ENCODE results near the gene POLA1.
"Not testable (repeated sequence)": the region's sequence is repeated elsewhere in the genome, so short reads cannot be mapped to it uniquely, and the experiment has no call there.

The POLA1 gene

GRCh38 chrX:24789047-24789446, 95.3 kb downstream of the POLA1 start:
- DNase-seq (ENCODE audit: low spot score), result no peak
- no peaks in the 10 kb centered on the region for H3K27me3 Mint-ChIP-seq (ENCODE audit: low read depth)
- peaks cover 22% of the 10 kb centered on the region for H3K36me3 Mint-ChIP-seq (ENCODE audit: low read depth)
- no peaks in the 10 kb centered on the region for H3K9me3 Mint-ChIP-seq
- H3K4me1 Mint-ChIP-seq (ENCODE audit: low read depth), result no peaks in the 10 kb centered on the region
- H3K27ac Mint-ChIP-seq, result no peak overlapping the region
- no peak overlapping the region for H3K4me3 Mint-ChIP-seq

- Mint-ChIP-seq H3K9me3 (no peaks in the 10 kb centered on the region), H3K4me3 (no peak overlapping the region), H3K4me1 (ENCODE audit: low read depth) (no peaks in the 10 kb centered on the region), H3K36me3 (ENCODE audit: low read depth) (peaks cover 23% of the 10 kb centered on the region), H3K27ac (no peak overlapping the region), H3K27me3 (ENCODE audit: low read depth) (no peaks in the 10 kb centered on the region)
- DNase-seq (ENCODE audit: low spot score), result no peak
Measured at GRCh38 chrX:24790166-24790565, 96.4 kb downstream of the POLA1 start.

GRCh38 chrX:24796204-24796603, 102.5 kb downstream of the POLA1 start:
- DNase-seq (ENCODE audit: low spot score), result no peak
- Mint-ChIP-seq H3K27me3 (ENCODE audit: low read depth) (no peaks in the 10 kb centered on the region), H3K4me1 (ENCODE audit: low read depth) (no peaks in the 10 kb centered on the region), H3K36me3 (ENCODE audit: low read depth) (peaks cover 9% of the 10 kb centered on the region), H3K27ac (no peak overlapping the region), H3K9me3 (no peaks in the 10 kb centered on the region), H3K4me3 (no peak overlapping the region)

GRCh38 chrX:24799078-24799477, 105.4 kb downstream of the POLA1 start:
- Mint-ChIP-seq H3K36me3 (ENCODE audit: low read depth) (peaks cover 13% of the 10 kb centered on the region), H3K4me1 (ENCODE audit: low read depth) (no peaks in the 10 kb centered on the region), H3K9me3 (no peaks in the 10 kb centered on the region), H3K27me3 (ENCODE audit: low read depth) (no peaks in the 10 kb centered on the region), H3K4me3 (no peak overlapping the region), H3K27ac (no peak overlapping the region)
- DNase-seq (ENCODE audit: low spot score), result no peak

GRCh38 chrX:24799565-24799964, 105.8 kb downstream of the POLA1 start:
- H3K27ac Mint-ChIP-seq, result no peak overlapping the region
- peaks cover 11% of the 10 kb centered on the region for H3K36me3 Mint-ChIP-seq (ENCODE audit: low read depth)
- no peaks in the 10 kb centered on the region for H3K27me3 Mint-ChIP-seq (ENCODE audit: low read depth)
- DNase-seq (ENCODE audit: low spot score), result no peak
- H3K9me3 Mint-ChIP-seq, result no peaks in the 10 kb centered on the region
- H3K4me1 Mint-ChIP-seq (ENCODE audit: low read depth), result no peaks in the 10 kb centered on the region
- H3K4me3 Mint-ChIP-seq, result no peak overlapping the region

- no peaks in the 10 kb centered on the region for H3K9me3 Mint-ChIP-seq
- H3K27ac Mint-ChIP-seq, result no peak overlapping the region
- H3K27me3 Mint-ChIP-seq (ENCODE audit: low read depth), result no peaks in the 10 kb centered on the region
- peaks cover 5% of the 10 kb centered on the region for H3K4me1 Mint-ChIP-seq (ENCODE audit: low read depth)
- no peak overlapping the region for H3K4me3 Mint-ChIP-seq
- DNase-seq (ENCODE audit: low spot score), result no peak
- H3K36me3 Mint-ChIP-seq (ENCODE audit: low read depth), result peaks cover 10% of the 10 kb centered on the region
Measured at GRCh38 chrX:24805201-24805600, 111.5 kb downstream of the POLA1 start.

- DNase-seq (ENCODE audit: low spot score); H3K27ac Mint-ChIP-seq; H3K27me3 Mint-ChIP-seq (ENCODE audit: low read depth); H3K9me3 Mint-ChIP-seq; H3K4me1 Mint-ChIP-seq (ENCODE audit: low read depth); H3K4me3 Mint-ChIP-seq: not testable (repeated sequence)
- peaks cover 22% of the 10 kb centered on the region for H3K36me3 Mint-ChIP-seq (ENCODE audit: low read depth)
Measured at GRCh38 chrX:24819807-24820206, 126.1 kb downstream of the POLA1 start.

- H3K9me3 Mint-ChIP-seq, result no peaks in the 10 kb centered on the region
- no peak for DNase-seq (ENCODE audit: low spot score)
- no peaks in the 10 kb centered on the region for H3K27me3 Mint-ChIP-seq (ENCODE audit: low read depth)
- H3K36me3 Mint-ChIP-seq (ENCODE audit: low read depth), result peaks cover 32% of the 10 kb centered on the region
- no peaks in the 10 kb centered on the region for H3K4me1 Mint-ChIP-seq (ENCODE audit: low read depth)
- no peak overlapping the region for H3K27ac Mint-ChIP-seq
- no peak overlapping the region for H3K4me3 Mint-ChIP-seq
Measured at GRCh38 chrX:24828147-24828546, 134.4 kb downstream of the POLA1 start.

- H3K4me1 Mint-ChIP-seq (ENCODE audit: low read depth), result no peaks in the 10 kb centered on the region
- no peak overlapping the region for H3K27ac Mint-ChIP-seq
- no peaks in the 10 kb centered on the region for H3K9me3 Mint-ChIP-seq
- H3K36me3 Mint-ChIP-seq (ENCODE audit: low read depth), result peaks cover 32% of the 10 kb centered on the region
- DNase-seq (ENCODE audit: low spot score), result no peak
- no peaks in the 10 kb centered on the region for H3K27me3 Mint-ChIP-seq (ENCODE audit: low read depth)
- no peak overlapping the region for H3K4me3 Mint-ChIP-seq
Measured at GRCh38 chrX:24828600-24828999, 134.9 kb downstream of the POLA1 start.

GRCh38 chrX:24833695-24834094, 140.0 kb downstream of the POLA1 start:
- Mint-ChIP-seq H3K27ac (no peak overlapping the region), H3K4me3 (no peak overlapping the region), H3K9me3 (no peaks in the 10 kb centered on the region), H3K36me3 (ENCODE audit: low read depth) (peaks cover 7% of the 10 kb centered on the region), H3K4me1 (ENCODE audit: low read depth) (peaks cover 3% of the 10 kb centered on the region), H3K27me3 (ENCODE audit: low read depth) (no peaks in the 10 kb centered on the region)
- no peak for DNase-seq (ENCODE audit: low spot score)

GRCh38 chrX:24837966-24838365, 144.2 kb downstream of the POLA1 start:
- Mint-ChIP-seq H3K4me3 (no peak overlapping the region), H3K36me3 (ENCODE audit: low read depth) (peaks cover 3% of the 10 kb centered on the region), H3K9me3 (no peaks in the 10 kb centered on the region), H3K27me3 (ENCODE audit: low read depth) (no peaks in the 10 kb centered on the region), H3K4me1 (ENCODE audit: low read depth) (peaks cover 3% of the 10 kb centered on the region), H3K27ac (no peak overlapping the region)
- DNase-seq (ENCODE audit: low spot score), result no peak

GRCh38 chrX:24838629-24839028, 144.9 kb downstream of the POLA1 start:
- DNase-seq (ENCODE audit: low spot score), result no peak
- Mint-ChIP-seq H3K27me3 (ENCODE audit: low read depth) (no peaks in the 10 kb centered on the region), H3K4me3 (no peak overlapping the region), H3K4me1 (ENCODE audit: low read depth) (peaks cover 3% of the 10 kb centered on the region), H3K9me3 (no peaks in the 10 kb centered on the region), H3K27ac (no peak overlapping the region), H3K36me3 (ENCODE audit: low read depth) (peaks cover 7% of the 10 kb centered on the region)

- H3K9me3 Mint-ChIP-seq, result no peaks in the 10 kb centered on the region
- peaks cover 3% of the 10 kb centered on the region for H3K4me1 Mint-ChIP-seq (ENCODE audit: low read depth)
- H3K4me3 Mint-ChIP-seq, result no peak overlapping the region
- DNase-seq (ENCODE audit: low spot score), result no peak
- no peak overlapping the region for H3K27ac Mint-ChIP-seq
- peaks cover 7% of the 10 kb centered on the region for H3K36me3 Mint-ChIP-seq (ENCODE audit: low read depth)
- no peaks in the 10 kb centered on the region for H3K27me3 Mint-ChIP-seq (ENCODE audit: low read depth)
Measured at GRCh38 chrX:24839331-24839730, 145.6 kb downstream of the POLA1 start.

GRCh38 chrX:24842486-24842885, 148.8 kb downstream of the POLA1 start:
- no peaks in the 10 kb centered on the region for H3K27me3 Mint-ChIP-seq (ENCODE audit: low read depth)
- no peaks in the 10 kb centered on the region for H3K9me3 Mint-ChIP-seq
- H3K4me3 Mint-ChIP-seq, result no peak overlapping the region
- DNase-seq (ENCODE audit: low spot score), result no peak
- no peaks in the 10 kb centered on the region for H3K4me1 Mint-ChIP-seq (ENCODE audit: low read depth)
- no peak overlapping the region for H3K27ac Mint-ChIP-seq
- H3K36me3 Mint-ChIP-seq (ENCODE audit: low read depth), result peaks cover 11% of the 10 kb centered on the region

GRCh38 chrX:24846550-24847150, 152.9 kb downstream of the POLA1 start:
- H3K36me3 Mint-ChIP-seq (ENCODE audit: low read depth), result peaks cover 14% of the 10 kb centered on the region
- H3K27ac Mint-ChIP-seq, result no peak overlapping the region
- H3K9me3 Mint-ChIP-seq, result no peaks in the 10 kb centered on the region
- no peaks in the 10 kb centered on the region for H3K27me3 Mint-ChIP-seq (ENCODE audit: low read depth)
- no peak overlapping the region for H3K4me3 Mint-ChIP-seq
- no peak for DNase-seq (ENCODE audit: low spot score)
- no peaks in the 10 kb centered on the region for H3K4me1 Mint-ChIP-seq (ENCODE audit: low read depth)

All from T-helper 2 cell treated with Interferon-gamma antibody and Interleukin-4, amounts not matched to agents 5 μg/mL and 100 μg/mL, for 36 hours (primary cell).